GM12801 (cell line): ENCODE results near the gene C12orf42.

ENCODE experiments used
- TF ChIP-seq, protein P1 (sequence below): IDR thresholded peaks from one replicate; pipeline ENCODE4 v1.5.1; 2011; ENCODE audit warnings: control low read depth; ENCODE audit not compliant: insufficient read length; ENCODE audit errors: extremely low read depth

C12orf42 gene

DNA sequence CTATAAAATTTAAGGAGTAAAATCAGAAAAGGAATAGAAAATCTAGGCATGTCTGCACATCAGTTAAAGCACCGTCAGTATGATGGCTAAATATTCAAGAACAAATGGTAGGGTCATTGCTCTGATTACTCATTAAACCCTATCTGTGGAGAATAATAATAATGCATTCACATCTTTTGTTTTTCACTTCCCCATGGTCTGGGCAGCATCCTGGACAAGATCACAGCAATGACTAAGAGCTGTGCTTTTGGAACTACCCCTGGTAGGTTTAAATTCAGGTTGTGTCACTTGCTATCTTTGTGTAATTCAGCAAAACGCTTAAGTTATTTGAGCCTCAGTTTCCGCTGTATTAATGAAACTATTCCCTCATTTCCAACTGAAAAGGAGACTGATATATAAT, 33.1 kb downstream of the C12orf42 start:
- TF ChIP-seq, protein P1, sequence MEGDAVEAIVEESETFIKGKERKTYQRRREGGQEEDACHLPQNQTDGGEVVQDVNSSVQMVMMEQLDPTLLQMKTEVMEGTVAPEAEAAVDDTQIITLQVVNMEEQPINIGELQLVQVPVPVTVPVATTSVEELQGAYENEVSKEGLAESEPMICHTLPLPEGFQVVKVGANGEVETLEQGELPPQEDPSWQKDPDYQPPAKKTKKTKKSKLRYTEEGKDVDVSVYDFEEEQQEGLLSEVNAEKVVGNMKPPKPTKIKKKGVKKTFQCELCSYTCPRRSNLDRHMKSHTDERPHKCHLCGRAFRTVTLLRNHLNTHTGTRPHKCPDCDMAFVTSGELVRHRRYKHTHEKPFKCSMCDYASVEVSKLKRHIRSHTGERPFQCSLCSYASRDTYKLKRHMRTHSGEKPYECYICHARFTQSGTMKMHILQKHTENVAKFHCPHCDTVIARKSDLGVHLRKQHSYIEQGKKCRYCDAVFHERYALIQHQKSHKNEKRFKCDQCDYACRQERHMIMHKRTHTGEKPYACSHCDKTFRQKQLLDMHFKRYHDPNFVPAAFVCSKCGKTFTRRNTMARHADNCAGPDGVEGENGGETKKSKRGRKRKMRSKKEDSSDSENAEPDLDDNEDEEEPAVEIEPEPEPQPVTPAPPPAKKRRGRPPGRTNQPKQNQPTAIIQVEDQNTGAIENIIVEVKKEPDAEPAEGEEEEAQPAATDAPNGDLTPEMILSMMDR: no peak

DNA sequence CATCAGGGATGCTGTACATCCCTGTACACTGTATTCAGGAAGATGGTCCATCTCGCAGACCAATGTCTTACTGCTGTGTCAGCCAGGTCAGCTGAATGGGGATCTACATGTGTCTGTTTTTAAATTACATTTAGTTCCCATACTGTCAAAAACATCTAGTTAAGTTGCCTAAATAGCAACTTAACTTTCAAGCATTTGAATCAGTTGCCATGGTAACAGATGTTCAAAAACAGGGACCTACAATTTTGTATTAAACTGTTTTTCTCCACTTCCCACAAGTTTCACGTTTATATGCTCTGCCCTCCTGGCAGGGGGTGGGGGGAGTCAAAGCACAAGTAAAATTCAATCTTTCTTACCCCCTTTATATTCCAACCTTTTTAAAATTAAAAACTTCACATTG, 38.3 kb downstream of the C12orf42 start:
- TF ChIP-seq, protein P1: no peak

DNA sequence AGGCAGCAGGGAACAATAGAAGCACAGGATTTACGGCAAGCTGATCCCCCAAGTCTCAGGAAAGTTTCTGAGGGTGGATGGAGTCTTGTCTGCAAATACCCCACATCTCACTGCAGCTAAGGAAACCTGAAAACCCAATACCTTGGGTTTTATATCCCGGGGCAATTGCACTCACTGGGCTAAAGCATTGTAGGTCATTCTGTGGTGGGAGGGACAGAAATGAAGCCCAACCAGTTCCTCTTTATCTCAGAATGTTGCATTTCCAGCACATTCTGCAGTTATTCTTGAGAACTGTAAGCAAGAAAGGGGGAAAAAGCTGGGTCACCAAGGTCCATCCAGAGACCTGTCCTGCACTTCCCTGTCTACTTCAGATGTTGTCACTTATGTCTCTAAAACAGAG, 39.8 kb downstream of the C12orf42 start:
- TF ChIP-seq, protein P1: no peak

DNA sequence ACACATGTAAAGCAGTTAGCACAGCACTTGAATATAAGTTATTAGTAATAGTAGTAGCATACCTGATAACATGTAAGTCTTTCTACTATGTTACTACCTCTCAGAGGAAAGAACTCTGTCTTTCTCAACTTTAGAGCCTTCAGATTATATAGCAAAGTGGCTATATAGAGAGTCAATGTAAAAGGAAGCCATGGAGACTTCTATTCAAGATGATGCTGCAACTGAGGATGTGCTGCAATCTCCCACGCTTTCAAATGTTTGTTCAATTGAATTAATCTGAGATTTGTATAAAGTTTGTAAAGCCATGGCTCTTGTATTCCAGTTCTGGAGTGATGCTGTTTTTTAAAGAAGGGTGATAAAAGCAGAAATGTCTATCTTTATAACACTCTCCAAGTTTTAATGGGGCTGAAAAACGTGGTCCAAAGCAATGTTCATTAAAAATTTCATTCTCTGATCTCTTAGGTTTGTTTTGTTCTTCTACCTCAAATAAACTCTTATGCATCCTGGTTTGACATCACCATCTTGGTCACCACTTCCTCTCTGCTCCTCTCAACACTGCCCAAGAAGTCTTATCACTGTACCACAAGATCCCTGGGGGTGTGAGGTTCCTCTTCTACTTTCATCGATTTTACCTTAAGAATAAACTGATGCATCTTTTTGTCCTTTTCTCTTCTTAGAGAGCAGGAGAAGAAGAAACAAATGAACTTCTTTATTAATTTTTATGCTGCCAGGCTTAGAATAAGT, 40.6 kb downstream of the C12orf42 start:
- TF ChIP-seq, protein P1: no peak

DNA sequence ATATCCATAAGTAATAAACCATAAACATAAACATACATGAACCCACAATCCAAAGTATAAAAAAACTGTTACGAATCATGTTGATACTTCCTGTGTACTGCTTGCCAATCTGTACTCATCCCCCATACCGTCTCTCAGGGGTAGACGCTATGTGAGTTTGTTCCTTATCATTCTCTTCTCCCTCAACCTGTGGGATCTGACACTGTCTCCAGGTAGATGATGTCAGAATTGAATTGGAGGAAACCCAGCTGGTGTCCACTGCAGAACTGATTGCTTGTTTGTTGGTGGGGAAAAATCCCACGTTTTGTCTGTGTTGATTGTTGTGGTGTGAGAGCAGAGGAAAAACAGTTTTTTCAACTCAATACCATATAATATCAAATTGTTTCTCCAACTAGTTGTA, 50.8 kb downstream of the C12orf42 start:
- TF ChIP-seq, protein P1: no peak

DNA sequence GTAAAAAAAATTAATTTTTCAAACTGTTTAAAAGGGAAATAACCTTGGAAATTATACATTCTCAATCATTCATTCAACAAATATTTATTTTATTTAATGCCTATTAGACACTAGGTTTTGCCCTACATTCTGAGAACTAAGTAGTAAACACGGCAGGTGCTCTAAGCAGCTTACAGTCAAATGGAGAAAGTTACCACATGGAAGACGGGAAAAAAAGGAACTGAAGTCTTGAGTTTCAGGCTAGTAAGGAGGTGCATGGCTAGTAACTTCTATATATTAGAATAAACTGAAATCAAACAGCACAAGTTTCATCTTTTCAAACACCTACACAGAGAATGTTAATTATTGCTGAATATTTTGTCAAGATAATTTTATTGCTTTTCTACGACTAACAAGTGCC, 52.9 kb downstream of the C12orf42 start:
- TF ChIP-seq, protein P1: no peak

DNA sequence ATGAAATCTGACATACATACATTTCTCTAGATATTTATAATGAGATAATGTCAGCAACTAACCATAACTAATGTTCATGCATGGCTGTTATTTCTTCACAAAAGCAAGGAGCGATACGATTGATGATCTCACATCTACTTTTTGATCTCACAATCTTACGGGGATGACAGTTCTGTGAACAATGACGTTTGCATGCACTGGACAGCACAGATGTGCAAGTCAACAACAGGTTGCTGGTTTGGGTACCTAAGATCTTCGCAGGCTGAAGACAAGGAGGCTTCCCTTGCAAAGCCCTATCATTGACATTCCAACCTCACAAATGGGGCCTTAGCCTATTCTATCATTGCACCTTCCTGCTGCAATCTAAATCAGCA, 53.6 kb downstream of the C12orf42 start:
- TF ChIP-seq, protein P1: no peak
